ENCODE measurements around the gene TNFRSF17. TPM values are rescaled to one million over a fixed set of nuclear protein-coding genes. Genes with fewer than 3 reads are reported as not detected.

Gene TNFRSF17
- total and polyA plus RNA-seq, 2 of the 13 experiments (the other 11 are each of a cell fraction or from before 2014, with no cell fraction given) = not detected

DNA sequence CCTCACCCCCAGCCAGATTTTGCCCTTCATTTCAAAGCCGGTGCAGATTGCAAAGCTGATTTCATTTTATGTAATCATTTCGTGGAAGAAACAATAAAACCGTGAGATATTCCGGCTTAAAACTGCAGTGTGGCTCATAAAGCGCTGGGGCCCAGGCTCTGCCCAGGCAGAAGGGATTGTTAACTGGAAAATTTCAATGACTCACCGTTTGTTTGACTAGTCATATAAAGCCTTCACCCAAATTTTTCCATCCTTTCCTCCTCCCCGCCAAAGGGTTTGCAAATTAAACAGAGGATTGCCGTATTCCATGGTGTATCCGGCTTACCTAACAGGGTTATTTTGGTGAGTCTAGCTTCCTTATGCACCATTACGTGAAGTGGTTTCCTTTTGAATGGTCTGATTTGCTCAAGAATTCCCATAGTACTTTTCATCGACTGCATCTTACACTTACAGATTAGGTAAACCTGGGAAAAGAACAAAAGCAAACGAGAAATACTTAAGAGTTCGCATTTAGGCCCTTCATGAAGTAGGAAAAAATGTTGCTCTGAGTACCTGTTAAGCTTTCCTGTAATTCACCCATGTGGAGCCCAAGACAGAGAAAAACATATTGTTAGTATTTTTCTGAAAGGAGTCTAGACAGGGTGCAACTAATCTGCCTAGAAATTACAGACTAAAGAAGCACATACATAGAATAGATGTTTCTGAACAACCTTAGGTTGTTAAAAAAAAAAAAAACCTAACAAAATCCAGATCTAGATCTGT, 48.3 kb upstream of the TNFRSF17 start (continued):
- TF ChIP-seq, protein P1, sequence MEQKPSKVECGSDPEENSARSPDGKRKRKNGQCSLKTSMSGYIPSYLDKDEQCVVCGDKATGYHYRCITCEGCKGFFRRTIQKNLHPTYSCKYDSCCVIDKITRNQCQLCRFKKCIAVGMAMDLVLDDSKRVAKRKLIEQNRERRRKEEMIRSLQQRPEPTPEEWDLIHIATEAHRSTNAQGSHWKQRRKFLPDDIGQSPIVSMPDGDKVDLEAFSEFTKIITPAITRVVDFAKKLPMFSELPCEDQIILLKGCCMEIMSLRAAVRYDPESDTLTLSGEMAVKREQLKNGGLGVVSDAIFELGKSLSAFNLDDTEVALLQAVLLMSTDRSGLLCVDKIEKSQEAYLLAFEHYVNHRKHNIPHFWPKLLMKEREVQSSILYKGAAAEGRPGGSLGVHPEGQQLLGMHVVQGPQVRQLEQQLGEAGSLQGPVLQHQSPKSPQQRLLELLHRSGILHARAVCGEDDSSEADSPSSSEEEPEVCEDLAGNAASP (CRISPR knock-in tag; IDR thresholded peaks at IDR 0.05; ENCODE audit: borderline replicate concordance) = peak; percentile 73
- TF ChIP-seq STAT5B (CRISPR knock-in tag; IDR thresholded peaks at IDR 0.05) = no peak
- no peak; the same call in 1 of the 2 replicates for TF ChIP-seq RAD21 (CRISPR knock-in tag; IDR thresholded peaks at IDR 0.05)
- TF ChIP-seq, protein P2, sequence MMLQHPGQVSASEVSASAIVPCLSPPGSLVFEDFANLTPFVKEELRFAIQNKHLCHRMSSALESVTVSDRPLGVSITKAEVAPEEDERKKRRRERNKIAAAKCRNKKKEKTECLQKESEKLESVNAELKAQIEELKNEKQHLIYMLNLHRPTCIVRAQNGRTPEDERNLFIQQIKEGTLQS (CRISPR knock-in tag; IDR thresholded peaks at IDR 0.05) = peak; percentile 96
- TF ChIP-seq ZNF839 (CRISPR knock-in tag; IDR thresholded peaks at IDR 0.05; ENCODE audit: borderline replicate concordance) = no peak
- 0 out of 2 replicates have a peak, but pooled peaks have one; percentile 9 for TF ChIP-seq ZMAT3 (CRISPR knock-in tag; conservative IDR thresholded peaks at IDR 0.05)
- TF ChIP-seq ZBTB21 (CRISPR knock-in tag; IDR thresholded peaks at IDR 0.05) = peak; percentile 45; the same call in 1 of the 2 replicates
- no peak for TF ChIP-seq ZFP41 (CRISPR knock-in tag; IDR thresholded peaks at IDR 0.05; ENCODE audit: borderline replicate concordance)
- no peak for TF ChIP-seq TCF12 (IDR thresholded peaks at IDR 0.05)
- no peak for TF ChIP-seq TCF12 (CRISPR knock-in tag; IDR thresholded peaks at IDR 0.05)
- TF ChIP-seq, protein P3, sequence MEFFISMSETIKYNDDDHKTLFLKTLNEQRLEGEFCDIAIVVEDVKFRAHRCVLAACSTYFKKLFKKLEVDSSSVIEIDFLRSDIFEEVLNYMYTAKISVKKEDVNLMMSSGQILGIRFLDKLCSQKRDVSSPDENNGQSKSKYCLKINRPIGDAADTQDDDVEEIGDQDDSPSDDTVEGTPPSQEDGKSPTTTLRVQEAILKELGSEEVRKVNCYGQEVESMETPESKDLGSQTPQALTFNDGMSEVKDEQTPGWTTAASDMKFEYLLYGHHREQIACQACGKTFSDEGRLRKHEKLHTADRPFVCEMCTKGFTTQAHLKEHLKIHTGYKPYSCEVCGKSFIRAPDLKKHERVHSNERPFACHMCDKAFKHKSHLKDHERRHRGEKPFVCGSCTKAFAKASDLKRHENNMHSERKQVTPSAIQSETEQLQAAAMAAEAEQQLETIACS (CRISPR knock-in tag; IDR thresholded peaks at IDR 0.05) = no peak
- no peak for TF ChIP-seq CBX5 (CRISPR knock-in tag; IDR thresholded peaks at IDR 0.05; ENCODE audit: borderline replicate concordance)
- no peak for TF ChIP-seq XRCC5 (optimal IDR thresholded peaks at IDR 0.05; ENCODE audit: low read length)
- no peak; the same call in 1 of the 2 replicates for TF ChIP-seq ZFP90 (CRISPR knock-in tag; IDR thresholded peaks at IDR 0.05; ENCODE audit: borderline replicate concordance)
- TF ChIP-seq SALL1 (CRISPR knock-in tag; IDR thresholded peaks at IDR 0.05) = no peak
- TF ChIP-seq ZFYVE20 (CRISPR knock-in tag; IDR thresholded peaks at IDR 0.05; ENCODE audit: borderline replicate concordance, low read depth) = no peak
- no peak for TF ChIP-seq ZNF660 (CRISPR knock-in tag; IDR thresholded peaks at IDR 0.05; ENCODE audit: borderline replicate concordance, low read depth)
- TF ChIP-seq, protein P4, sequence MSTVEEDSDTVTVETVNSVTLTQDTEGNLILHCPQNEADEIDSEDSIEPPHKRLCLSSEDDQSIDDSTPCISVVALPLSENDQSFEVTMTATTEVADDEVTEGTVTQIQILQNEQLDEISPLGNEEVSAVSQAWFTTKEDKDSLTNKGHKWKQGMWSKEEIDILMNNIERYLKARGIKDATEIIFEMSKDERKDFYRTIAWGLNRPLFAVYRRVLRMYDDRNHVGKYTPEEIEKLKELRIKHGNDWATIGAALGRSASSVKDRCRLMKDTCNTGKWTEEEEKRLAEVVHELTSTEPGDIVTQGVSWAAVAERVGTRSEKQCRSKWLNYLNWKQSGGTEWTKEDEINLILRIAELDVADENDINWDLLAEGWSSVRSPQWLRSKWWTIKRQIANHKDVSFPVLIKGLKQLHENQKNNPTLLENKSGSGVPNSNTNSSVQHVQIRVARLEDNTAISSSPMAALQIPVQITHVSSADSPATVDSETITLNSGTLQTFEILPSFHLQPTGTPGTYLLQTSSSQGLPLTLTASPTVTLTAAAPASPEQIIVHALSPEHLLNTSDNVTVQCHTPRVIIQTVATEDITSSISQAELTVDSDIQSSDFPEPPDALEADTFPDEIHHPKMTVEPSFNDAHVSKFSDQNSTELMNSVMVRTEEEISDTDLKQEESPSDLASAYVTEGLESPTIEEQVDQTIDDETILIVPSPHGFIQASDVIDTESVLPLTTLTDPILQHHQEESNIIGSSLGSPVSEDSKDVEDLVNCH (CRISPR knock-in tag; IDR thresholded peaks at IDR 0.05) = no peak
- no peak; the same call in 1 of the 2 replicates for TF ChIP-seq ZNF598 (CRISPR knock-in tag; IDR thresholded peaks at IDR 0.05; ENCODE audit: borderline replicate concordance)
- TF ChIP-seq RBM22 (optimal IDR thresholded peaks at IDR 0.05; ENCODE audit: low read length) = peak; percentile 72
- no peak for TF ChIP-seq ZNF550 (CRISPR knock-in tag; IDR thresholded peaks at IDR 0.05; ENCODE audit: borderline replicate concordance)
- 0 out of 2 replicates have a peak, but pooled peaks have one; percentile 8 for TF ChIP-seq ZNF12 (CRISPR knock-in tag; IDR thresholded peaks at IDR 0.05)
- no peak for TF ChIP-seq ZNF777 (CRISPR knock-in tag; IDR thresholded peaks at IDR 0.05)
- no peak for TF ChIP-seq ZNF558 (CRISPR knock-in tag; IDR thresholded peaks at IDR 0.05; ENCODE audit: borderline replicate concordance)
- no peak for TF ChIP-seq SOX13 (IDR thresholded peaks at IDR 0.05)
- TF ChIP-seq SOX13 (CRISPR knock-in tag; conservative IDR thresholded peaks at IDR 0.05 in 1 of 2, IDR thresholded peaks at IDR 0.05 in 1 of 2) = peak; percentile 13 to 64; a peak in 1 of 4 replicates

Data from HepG2 (cell line).